HT-29 (cell line): ENCODE results near the gene ZNF80. TPM values are rescaled to one million over a fixed set of nuclear protein-coding genes. Genes with fewer than 3 reads are reported as not detected.

ENCODE experiments used
- DNase-seq: peaks from one replicate; pipeline ENCODE4 v3.0.0-alpha.2; 2015; ENCODE audit warnings: low spot score
- total RNA-seq: library from RNA; depleted of rRNA; stranded (reverse); fragments of >200 nt; shearing (Covaris generic); gene quantifications from 2 replicates; pipeline ENCODE4 v1.2.3, GENCODE V29; 2014; rRNA removed

The ZNF80 gene
- total RNA-seq, 1 experiment from 2014 or later: not detected

- DNase-seq: no peak
Observed at GRCh38 chr3:114219741-114220140, 17.6 kb downstream of the ZNF80 start.

- DNase-seq: no peak
Observed at GRCh38 chr3:114218578-114219185, 18.7 kb downstream of the ZNF80 start.

- no peak for DNase-seq
Observed at GRCh38 chr3:114218006-114218405, 19.4 kb downstream of the ZNF80 start.

GRCh38 chr3:114217266-114217665 is 20.1 kb downstream of the ZNF80 start:
- no peak for DNase-seq

GRCh38 chr3:114216186-114216970 is 21.0 kb downstream of the ZNF80 start:
- no peak for DNase-seq

- DNase-seq: no peak
Observed at GRCh38 chr3:114214542-114215341, 22.6 kb downstream of the ZNF80 start.

GRCh38 chr3:114213627-114214541 is 23.5 kb downstream of the ZNF80 start:
- no peak for DNase-seq

- no peak for DNase-seq
Observed at GRCh38 chr3:114213292-114213626, 24.1 kb downstream of the ZNF80 start.

- DNase-seq: no peak
Observed at GRCh38 chr3:114212646-114213045, 24.7 kb downstream of the ZNF80 start.

GRCh38 chr3:114207768-114208167 is 29.6 kb downstream of the ZNF80 start:
- DNase-seq: no peak

GRCh38 chr3:114206342-114206741 is 31.0 kb downstream of the ZNF80 start:
- no peak for DNase-seq

GRCh38 chr3:114205541-114205940 is 31.8 kb downstream of the ZNF80 start:
- no peak for DNase-seq

- DNase-seq: no peak
Observed at GRCh38 chr3:114194750-114195149, 42.6 kb downstream of the ZNF80 start.

- no peak for DNase-seq
Observed at GRCh38 chr3:114192136-114192535, 45.2 kb downstream of the ZNF80 start.

GRCh38 chr3:114186501-114186900 is 50.9 kb downstream of the ZNF80 start:
- no peak for DNase-seq

Other genes starting within 250 kb of the ZNF80 start
- 0.78 and 1.1 TPM in 2 replicates for gene CCDC191, start 181.1 kb downstream of the ZNF80 start, total RNA-seq
- 28.1 and 32.1 TPM in 2 replicates for gene QTRT2, start 180.8 kb downstream of the ZNF80 start, total RNA-seq
- gene DRD3, start 58.5 kb downstream of the ZNF80 start, total RNA-seq: not detected in 2 replicates
- gene TIGIT, start 56.5 kb upstream of the ZNF80 start, total RNA-seq: not detected in 2 replicates